Thyroid gland (tissue), 4 donors: ENCODE results near the gene KLK3. TPM values are rescaled to one million over a fixed set of nuclear protein-coding genes. Genes with fewer than 3 reads are reported as not detected.

Source experiments
- DNase-seq, 2 donors: peaks; one replicate each; pipeline ENCODE4 v3.0.0-alpha.2; 2019
- H3K27ac ChIP-seq, 3 donors: fragments of 200-600 bp; sonication (generic); 1 replicate in 2 of 3; 2 replicates in 1 of 3; pipeline ENCODE4 v1.5.1; 2016 to 2019; ENCODE audit warnings: mild to moderate bottlenecking in 1 of 3, moderate library complexity in 1 of 3
- H3K27me3 ChIP-seq: fragments of 200-600 bp; sonication (generic); one replicate; pipeline ENCODE4 v1.5.1; 2019
- H3K36me3 ChIP-seq, 2 donors: fragments of 200-600 bp; sonication (generic); one replicate each; pipeline ENCODE4 v1.5.1; 2016 to 2019
- H3K4me1 ChIP-seq, 2 donors: fragments of 200-600 bp; sonication (generic); one replicate each; pipeline ENCODE4 v1.5.1; 2017 to 2019
- H3K4me3 ChIP-seq, 3 donors: fragments of 200-600 bp; sonication (generic); replicated peaks in 1 of 3; 1 replicate in 2 of 3; 2 replicates in 1 of 3; pipeline ENCODE4 v1.5.1; 2016; ENCODE audit warnings: mild to moderate bottlenecking in 1 of 3
- H3K9me3 ChIP-seq: fragments of 200-600 bp; sonication (generic); one replicate; pipeline ENCODE4 v1.5.1; 2017
- CTCF ChIP-seq, 6 experiments: fragments of 200-600 bp in 3 of 6; fragments of 450-650 bp in 3 of 6; sonication (generic) in 3 of 6; IDR thresholded peaks; one replicate each; pipeline ENCODE4 v1.5.1; 2016 to 2019; ENCODE audit warnings: antibody characterized with exemption in 6 of 6, mild to moderate bottlenecking in 2 of 6, inconsistent platforms in 1 of 6, moderate library complexity in 1 of 6
- POLR2A ChIP-seq, 2 donors: fragments of 450-650 bp; IDR thresholded peaks; one replicate each; pipeline ENCODE4 v1.6.1; 2017; ENCODE audit warnings: antibody characterized with exemption in 2 of 2, mild to moderate bottlenecking in 2 of 2, moderate library complexity in 1 of 2
- WGBS, 2 donors: methylation state at CpG; one replicate each; pipeline ENCODE4 v1.1.5; 2017; 5-methylcytosine and 5-hydroxymethylcytosine counted together
- intact Hi-C: fragments of 100-400 bp; cut with DNase I; formaldehyde crosslinking; loops from one replicate; pipeline ENCODE4 v1.15.1; 2023
- total RNA-seq, 4 donors: library from RNA; depleted of rRNA; stranded (reverse); fragments of >200 nt; gene quantifications; one replicate each; pipeline ENCODE4 v1.2.3, GENCODE V29; 2016

The KLK3 gene
- total RNA-seq, 4 donors from 2014 or later: 0.54 to 1.3 TPM; not detected in 2

- Histone ChIP-seq H3K36me3 (no peaks in the 10 kb centered on the region), H3K4me1 (peaks cover 42 to 48% of the 10 kb centered on the region in 2 donors), H3K9me3 (no peaks in the 10 kb centered on the region), H3K27me3 (no peaks in the 10 kb centered on the region), H3K27ac (peak within 1 kb of the TSS; percentile 89 to 99 (median 94)), H3K4me3 (no peak within 1 kb of the TSS)
- DNase-seq: peak; percentile 84 to 85
- 72 to 75% methylated on average over 3 of the region's 3 CpGs for WGBS, 2 donors
- TF ChIP-seq POLR2A (IDR thresholded peaks at IDR 0.05): peak in 1 of 2 donors; percentile 67
- no peak for TF ChIP-seq CTCF (IDR thresholded peaks at IDR 0.05)
- intact Hi-C loops: no loop called here
Measured at GRCh38 chr19:50873056-50873455, 18.3 kb downstream of the KLK3 start, which contains the start of gene KLK2. Gene KLK2 (plus strand): TSS chr19:50873439. CDS start chr19:50873474, 35 bp downstream.

- TF ChIP-seq CTCF (IDR thresholded peaks at IDR 0.05) (no peak), POLR2A (IDR thresholded peaks at IDR 0.05) (peak in 1 of 2 donors; percentile 56)
- no peaks in the 10 kb centered on the region for H3K27me3 ChIP-seq
- 36 to 48% methylated on average over 5 of the region's 5 CpGs for WGBS, 2 donors
- H3K27ac ChIP-seq: peak overlapping the region; percentile 89 to 99 (median 94)
- no peaks in the 10 kb centered on the region for H3K36me3 ChIP-seq
- H3K9me3 ChIP-seq: no peaks in the 10 kb centered on the region
- DNase-seq: peak; percentile 60 to 65
- intact Hi-C loops: no loop called here
- peaks cover 46 to 52% of the 10 kb centered on the region in 2 donors for H3K4me1 ChIP-seq
- no peak overlapping the region for H3K4me3 ChIP-seq
Measured at GRCh38 chr19:50874211-50874610, 19.5 kb downstream of the KLK3 start.

- TF ChIP-seq POLR2A (IDR thresholded peaks at IDR 0.05): no peak
- no peak for TF ChIP-seq CTCF (IDR thresholded peaks at IDR 0.05)
- Histone ChIP-seq H3K27ac (peak overlapping the region; percentile 89 to 99 (median 94)), H3K4me3 (no peak overlapping the region), H3K9me3 (no peaks in the 10 kb centered on the region), H3K36me3 (no peaks in the 10 kb centered on the region), H3K27me3 (no peaks in the 10 kb centered on the region), H3K4me1 (peaks cover 60 to 69% of the 10 kb centered on the region in 2 donors)
- WGBS, 2 donors: 51 to 57% methylated on average over 9 of the region's 9 CpGs
- no peak for DNase-seq
- intact Hi-C loops: no loop called here
Measured at GRCh38 chr19:50875795-50876422, 21.2 kb downstream of the KLK3 start.

GRCh38 chr19:50876456-50876855 is 21.7 kb downstream of the KLK3 start:
- H3K36me3 ChIP-seq: no peaks in the 10 kb centered on the region
- H3K27ac ChIP-seq: peak overlapping the region; percentile 89 to 99 (median 94)
- WGBS, 2 donors: 68 to 82% methylated on average over 5 to 6 of the region's 7 CpGs
- no peaks in the 10 kb centered on the region for H3K9me3 ChIP-seq
- no peak overlapping the region for H3K4me3 ChIP-seq
- H3K27me3 ChIP-seq: no peaks in the 10 kb centered on the region
- TF ChIP-seq CTCF (IDR thresholded peaks at IDR 0.05): no peak
- no peak for TF ChIP-seq POLR2A (IDR thresholded peaks at IDR 0.05)
- H3K4me1 ChIP-seq: peaks cover 60 to 69% of the 10 kb centered on the region in 2 donors
- intact Hi-C loops: no loop called here
- DNase-seq: no peak

GRCh38 chr19:50877338-50877737 is 22.6 kb downstream of the KLK3 start:
- H3K9me3 ChIP-seq: no peaks in the 10 kb centered on the region
- H3K4me3 ChIP-seq: no peak overlapping the region
- no peaks in the 10 kb centered on the region for H3K36me3 ChIP-seq
- no peak for TF ChIP-seq POLR2A (IDR thresholded peaks at IDR 0.05)
- TF ChIP-seq CTCF (IDR thresholded peaks at IDR 0.05): no peak
- peak overlapping the region; percentile 89 to 99 (median 94) for H3K27ac ChIP-seq
- intact Hi-C loops: no loop called here
- no peak for DNase-seq
- H3K4me1 ChIP-seq: peaks cover 59 to 69% of the 10 kb centered on the region in 2 donors
- WGBS, 2 donors: 52% methylated on average over 8 of the region's 8 CpGs
- H3K27me3 ChIP-seq: no peaks in the 10 kb centered on the region
